GM21515 (cell line): Measurements from ENCODE around the gene WDR38.

Source experiments
- ATAC-seq: cut with Tn5 transposase; IDR thresholded peaks from one replicate; pipeline ENCODE4 v1.9.1; 2021; ENCODE audit not compliant: unreplicated experiment

The WDR38 gene

GRCh38 chr9:124857533-124858162 lies 4.4 kb downstream of the WDR38 start:
- no peak for ATAC-seq

- no peak for ATAC-seq
These were observed 5.2 kb downstream of the WDR38 start for GRCh38 chr9:124858330-124859046.

- no peak for ATAC-seq
These were observed 6.7 kb downstream of the WDR38 start for GRCh38 chr9:124859803-124860581.

- no peak for ATAC-seq
These were observed 7.5 kb downstream of the WDR38 start for GRCh38 chr9:124860582-124861341.

- ATAC-seq = peak; percentile 88
These were observed 8.3 kb downstream of the WDR38 start, which contains the start of the genes ARPC5L and RPL35 for GRCh38 chr9:124861342-124862229. TSS of gene ARPC5L (plus strand) at chr9:124862130. CDS start at chr9:124869291, 7,161 bp downstream. TSS of gene RPL35 (minus strand) at chr9:124861957. CDS start at chr9:124861912, 45 bp downstream.

- ATAC-seq = no peak
These were observed 10.2 kb downstream of the WDR38 start for GRCh38 chr9:124863371-124863871.

- ATAC-seq = peak; percentile 54
These were observed 15.5 kb downstream of the WDR38 start for GRCh38 chr9:124868511-124869465.

GRCh38 chr9:124869466-124869985 lies 16.3 kb downstream of the WDR38 start:
- peak; percentile 7 for ATAC-seq

- ATAC-seq = peak; percentile 46
These were observed 16.8 kb downstream of the WDR38 start for GRCh38 chr9:124869986-124870560.

GRCh38 chr9:124870723-124871122 lies 17.5 kb downstream of the WDR38 start:
- ATAC-seq = no peak

GRCh38 chr9:124871156-124871561 lies 17.9 kb downstream of the WDR38 start:
- no peak for ATAC-seq

GRCh38 chr9:124873664-124874063 lies 20.4 kb downstream of the WDR38 start:
- ATAC-seq = no peak

GRCh38 chr9:124875501-124875900 lies 22.2 kb downstream of the WDR38 start:
- no peak for ATAC-seq

GRCh38 chr9:124877021-124877782 lies 23.9 kb downstream of the WDR38 start:
- no peak for ATAC-seq

- no peak for ATAC-seq
These were observed 24.8 kb downstream of the WDR38 start for GRCh38 chr9:124878021-124878420.

- ATAC-seq = no peak
These were observed 25.3 kb downstream of the WDR38 start for GRCh38 chr9:124878518-124878917.

- ATAC-seq = no peak
These were observed 26.0 kb downstream of the WDR38 start for GRCh38 chr9:124879226-124879625.
